Ascending aorta (tissue), 2 donors: ENCODE results near the gene PCDH10. TPM values are rescaled to one million over a fixed set of nuclear protein-coding genes. Genes with fewer than 3 reads are reported as not detected.

Source experiments
- DNase-seq, 2 donors: peaks; one replicate each; pipeline ENCODE4 v3.0.0-alpha.2; 2019; ENCODE audit warnings: low spot score in 2 of 2
- H3K27ac ChIP-seq, 2 donors: fragments of 200-600 bp; sonication (generic); one replicate each; pipeline ENCODE4 v1.5.1; 2016 to 2017; ENCODE audit warnings: mild to moderate bottlenecking in 1 of 2
- H3K27me3 ChIP-seq: fragments of 200-600 bp; sonication (generic); one replicate; pipeline ENCODE4 v1.5.1; 2017
- H3K36me3 ChIP-seq, 2 donors: fragments of 200-600 bp; sonication (generic); one replicate each; pipeline ENCODE4 v1.5.1; 2016
- H3K4me1 ChIP-seq, 2 donors: fragments of 200-600 bp; sonication (generic); one replicate each; pipeline ENCODE4 v1.5.1; 2016 to 2017; ENCODE audit warnings: mild to moderate bottlenecking in 1 of 2
- H3K4me3 ChIP-seq, 2 donors: fragments of 200-600 bp; sonication (generic); one replicate each; pipeline ENCODE4 v1.5.1; 2016 to 2017; ENCODE audit warnings: mild to moderate bottlenecking in 1 of 2
- H3K9me3 ChIP-seq, 2 donors: fragments of 200-600 bp; sonication (generic); one replicate each; pipeline ENCODE4 v1.5.1; 2016
- CTCF ChIP-seq, 3 experiments: fragments of 200-600 bp in 2 of 3; fragments of 450-650 bp in 1 of 3; sonication (generic) in 2 of 3; IDR thresholded peaks; one replicate each; pipeline ENCODE4 v1.5.1; 2016 to 2019; ENCODE audit warnings: antibody characterized with exemption in 3 of 3, mild to moderate bottlenecking in 1 of 3, moderate library complexity in 1 of 3
- intact Hi-C: fragments of 100-400 bp; cut with DNase I; formaldehyde crosslinking; loops from one replicate; pipeline ENCODE4 v1.15.1; 2023
- total RNA-seq: library from RNA; depleted of rRNA; stranded (reverse); fragments of >200 nt; gene quantifications from one replicate; pipeline ENCODE4 v1.1.0, GENCODE V29; 2016

The PCDH10 gene
- total RNA-seq, 1 donor from 2014 or later: 45.3 TPM

GRCh38 chr4:133151341-133151690 lies 2.2 kb downstream of the PCDH10 start:
- peak overlapping the region; percentile 86 to 93 for H3K27ac ChIP-seq
- TF ChIP-seq CTCF (IDR thresholded peaks at IDR 0.05): no peak
- no peaks in the 10 kb centered on the region for H3K4me1 ChIP-seq

GRCh38 chr4:133151691-133152329 lies 2.7 kb downstream of the PCDH10 start:
- DNase-seq: peak in 1 of 2 donors; percentile 73
- no peaks in the 10 kb centered on the region for H3K27me3 ChIP-seq
- H3K9me3 ChIP-seq: no peaks in the 10 kb centered on the region
- H3K4me1 ChIP-seq: no peaks in the 10 kb centered on the region
- TF ChIP-seq CTCF (IDR thresholded peaks at IDR 0.05): peak; percentile 39 to 41 (median 39)
- intact Hi-C loops: loop anchor here (2.0 to 10.0 kb wide), 2 partner anchors 35 to 603 kb away; no protein-coding TSS in a partner anchor
- no peaks in the 10 kb centered on the region for H3K36me3 ChIP-seq
- peak overlapping the region; percentile 58 to 79 for H3K4me3 ChIP-seq
- peak overlapping the region; percentile 86 to 93 for H3K27ac ChIP-seq

More at GRCh38 chr4:133151341-133151690, 2.2 kb downstream of the PCDH10 start:
- H3K27me3 ChIP-seq: no peaks in the 10 kb centered on the region
- H3K9me3 ChIP-seq: no peaks in the 10 kb centered on the region
- H3K4me3 ChIP-seq: peak overlapping the region; percentile 58 to 79
- DNase-seq: no peak
- intact Hi-C loops: loop anchor here (10.0 kb wide), 1 partner anchor 603 kb away; no protein-coding TSS in a partner anchor
- H3K36me3 ChIP-seq: no peaks in the 10 kb centered on the region

GRCh38 chr4:133152330-133152821 lies 3.3 kb downstream of the PCDH10 start:
- DNase-seq: peak in 1 of 2 donors; percentile 63
- Histone ChIP-seq H3K9me3 (no peaks in the 10 kb centered on the region), H3K36me3 (no peaks in the 10 kb centered on the region), H3K4me3 (peak overlapping the region; percentile 58 to 79), H3K27me3 (no peaks in the 10 kb centered on the region), H3K4me1 (no peaks in the 10 kb centered on the region), H3K27ac (peak overlapping the region; percentile 86 to 93)
- intact Hi-C loops: loop anchor here (2.0 to 10.0 kb wide), 2 partner anchors 34 to 602 kb away; no protein-coding TSS in a partner anchor
- no peak for TF ChIP-seq CTCF (IDR thresholded peaks at IDR 0.05)

GRCh38 chr4:133152831-133153481 lies 3.9 kb downstream of the PCDH10 start:
- TF ChIP-seq CTCF (IDR thresholded peaks at IDR 0.05): no peak
- no peaks in the 10 kb centered on the region for H3K4me1 ChIP-seq
- DNase-seq: peak in 1 of 2 donors; percentile 54
- H3K27me3 ChIP-seq: no peaks in the 10 kb centered on the region
- H3K9me3 ChIP-seq: no peaks in the 10 kb centered on the region
- H3K36me3 ChIP-seq: no peaks in the 10 kb centered on the region
- intact Hi-C loops: loop anchor here (2.0 to 10.0 kb wide), 2 partner anchors 34 to 602 kb away; no protein-coding TSS in a partner anchor
- H3K4me3 ChIP-seq: peak overlapping the region; percentile 58 to 79
- peak overlapping the region; percentile 86 to 93 for H3K27ac ChIP-seq

- Histone ChIP-seq H3K27ac (no peak overlapping the region), H3K36me3 (no peaks in the 10 kb centered on the region), H3K4me1 (no peaks in the 10 kb centered on the region), H3K27me3 (no peaks in the 10 kb centered on the region), H3K9me3 (no peaks in the 10 kb centered on the region), H3K4me3 (peak overlapping the region in 1 of 2 donors; percentile 79)
- peak in 1 of 2 donors; percentile 64 for DNase-seq
- peak; percentile 54 to 81 (median 70) for TF ChIP-seq CTCF (IDR thresholded peaks at IDR 0.05)
- intact Hi-C loops: loop anchor here (10.0 kb wide), 1 partner anchor 600 kb away; no protein-coding TSS in a partner anchor
These were observed 5.6 kb downstream of the PCDH10 start for GRCh38 chr4:133154725-133155124.
